HEK293 (cell line): ENCODE measurements around the gene PDGFD.

Experiments used
- CTCF ChIA-PET: fragments of 350-600 bp; formaldehyde crosslinking; extraction: SDS; loops from one replicate; lab custom pipeline; 2021; ENCODE audit warnings: antibody characterized with exemption; lab: Yijun Ruan, JAX
- POLR2A ChIA-PET: fragments of 300-600 bp; formaldehyde crosslinking; extraction: SDS; loops from one replicate; lab custom pipeline; 2020; ENCODE audit warnings: antibody characterized with exemption, inconsistent platforms; lab: Yijun Ruan, JAX
- H3K27ac ChIP-seq: fragments of 200-500 bp; sonication (Bioruptor generic); 2 replicates; pipeline ENCODE4 v1.5.1; 2014; ENCODE audit warnings: low read depth, low read length, control low read depth, inconsistent platforms; ENCODE audit errors: extremely low read depth
- H3K36me3 ChIP-seq, 2 experiments: fragments of 200-500 bp in 1 of 2; sonication (Bioruptor generic) in 1 of 2; 1 replicate in 1 of 2; 2 replicates in 1 of 2; pipeline ENCODE4 v1.5.1; 2014 to 2017; ENCODE audit warnings: inconsistent platforms in 2 of 2, low read length in 2 of 2; ENCODE audit not compliant: control insufficient read depth in 2 of 2, insufficient read depth in 1 of 2
- H3K4me1 ChIP-seq: fragments of 200-500 bp; sonication (Bioruptor generic); 2 replicates; pipeline ENCODE4 v1.5.1; 2014; ENCODE audit warnings: mild to moderate bottlenecking, low read length, inconsistent platforms; ENCODE audit not compliant: control insufficient read depth, insufficient read depth
- H3K4me3 ChIP-seq: 2 replicates; pipeline ENCODE4 v1.5.1; 2011; ENCODE audit warnings: low read depth, mild to moderate bottlenecking, control low read depth, low read length, moderate library complexity
- H3K9me3 ChIP-seq: fragments of 200-500 bp; sonication (Bioruptor generic); 2 replicates; pipeline ENCODE4 v1.5.1; 2014; ENCODE audit warnings: low read depth, low read length, inconsistent platforms; ENCODE audit not compliant: control insufficient read depth, insufficient read depth
- EGR2 ChIP-seq: fragments of 450-650 bp; formaldehyde crosslinking; IDR thresholded peaks from 2 replicates; pipeline ENCODE4 v1.5.1; 2016; ENCODE audit warnings: low read depth, missing biosample characterization, missing genetic modification characterization
- FEZF1 ChIP-seq: fragments of 450-650 bp; formaldehyde crosslinking; IDR thresholded peaks from 2 replicates; pipeline ENCODE4 v1.5.1; 2016; ENCODE audit warnings: missing biosample characterization, missing genetic modification characterization
- GFI1B ChIP-seq: fragments of 450-650 bp; formaldehyde crosslinking; IDR thresholded peaks from 2 replicates; pipeline ENCODE4 v1.5.1; 2016; ENCODE audit warnings: missing biosample characterization, missing genetic modification characterization
- GLIS1 ChIP-seq: fragments of 450-650 bp; formaldehyde crosslinking; IDR thresholded peaks from 2 replicates; pipeline ENCODE4 v1.5.1; 2016; ENCODE audit warnings: missing biosample characterization, missing genetic modification characterization
- HOXC10 ChIP-seq: sonication (generic); formaldehyde crosslinking; IDR thresholded peaks from 2 replicates; pipeline ENCODE4 v1.8.1; 2023; ENCODE audit warnings: mild to moderate bottlenecking, missing genetic modification reagents
- MZF1 ChIP-seq: fragments of 450-650 bp; formaldehyde crosslinking; IDR thresholded peaks from 2 replicates; pipeline ENCODE4 v1.5.1; 2017; ENCODE audit warnings: missing biosample characterization, missing genetic modification characterization, borderline replicate concordance
- PRDM1 ChIP-seq: fragments of 450-650 bp; formaldehyde crosslinking; IDR thresholded peaks from 2 replicates; pipeline ENCODE4; 2016; ENCODE audit warnings: missing biosample characterization, missing genetic modification characterization
- SALL2 ChIP-seq: fragments of 450-650 bp; formaldehyde crosslinking; IDR thresholded peaks from 2 replicates; pipeline ENCODE4 v1.5.0; 2017; ENCODE audit warnings: missing biosample characterization, mild to moderate bottlenecking, missing genetic modification characterization, borderline replicate concordance
- SP3 ChIP-seq: fragments of 450-650 bp; formaldehyde crosslinking; IDR thresholded peaks from 2 replicates; pipeline ENCODE4 v1.5.1; 2016; ENCODE audit warnings: missing biosample characterization, missing genetic modification characterization
- YY1 ChIP-seq: fragments of 450-650 bp; formaldehyde crosslinking; IDR thresholded peaks from 2 replicates; pipeline ENCODE4 v1.5.1; 2018; ENCODE audit warnings: missing biosample characterization, missing genetic modification characterization
- ZNF112 ChIP-seq: fragments of 450-650 bp; formaldehyde crosslinking; IDR thresholded peaks from 2 replicates; pipeline ENCODE4 v1.5.0; 2017; ENCODE audit warnings: missing biosample characterization, missing genetic modification characterization
- ZNF157 ChIP-seq: fragments of 450-650 bp; formaldehyde crosslinking; IDR thresholded peaks from 2 replicates; pipeline ENCODE4 v1.5.1; 2016; ENCODE audit warnings: missing biosample characterization, missing genetic modification characterization
- ZNF214 ChIP-seq: fragments of 450-650 bp; formaldehyde crosslinking; IDR thresholded peaks from 2 replicates; pipeline ENCODE4 v1.5.1; 2017; ENCODE audit warnings: missing biosample characterization, mild to moderate bottlenecking, missing genetic modification characterization, borderline replicate concordance
- ZNF274 ChIP-seq, 2 experiments: fragments of 200-500 bp in 1 of 2; fragments of 450-650 bp in 1 of 2; sonication (Bioruptor generic) in 1 of 2; formaldehyde crosslinking in 1 of 2; IDR thresholded peaks; 2 replicates each; pipeline versions ENCODE4 v1.5.1 to v1.6.1; 2014 to 2016; ENCODE audit warnings: borderline replicate concordance in 1 of 2, inconsistent platforms in 1 of 2, low read length in 1 of 2, missing biosample characterization in 1 of 2, missing genetic modification characterization in 1 of 2
- ZNF302 ChIP-seq: fragments of 450-650 bp; formaldehyde crosslinking; IDR thresholded peaks from 2 replicates; pipeline ENCODE4 v1.5.1; 2016; ENCODE audit warnings: missing biosample characterization, missing genetic modification characterization, low read depth
- ZNF324 ChIP-seq: fragments of 450-650 bp; formaldehyde crosslinking; IDR thresholded peaks from 2 replicates; pipeline ENCODE4 v1.5.1; 2016; ENCODE audit warnings: missing biosample characterization, missing genetic modification characterization
- ZNF341 ChIP-seq: fragments of 450-650 bp; formaldehyde crosslinking; IDR thresholded peaks from 2 replicates; pipeline ENCODE4; 2016; ENCODE audit warnings: low read depth, missing biosample characterization, missing genetic modification characterization
- ZNF354C ChIP-seq: fragments of 450-650 bp; formaldehyde crosslinking; IDR thresholded peaks from 2 replicates; pipeline ENCODE4 v1.5.1; 2016; ENCODE audit warnings: missing biosample characterization, missing genetic modification characterization, low read depth, borderline replicate concordance
- ZNF423 ChIP-seq: fragments of 450-650 bp; formaldehyde crosslinking; IDR thresholded peaks from 2 replicates; pipeline ENCODE4 v1.5.1; 2016; ENCODE audit warnings: missing biosample characterization, missing genetic modification characterization
- ZNF501 ChIP-seq: fragments of 450-650 bp; formaldehyde crosslinking; IDR thresholded peaks from 2 replicates; pipeline ENCODE4 v1.5.1; 2016; ENCODE audit warnings: missing biosample characterization, missing genetic modification characterization
- ZNF514 ChIP-seq: fragments of 450-650 bp; formaldehyde crosslinking; IDR thresholded peaks from 2 replicates; pipeline ENCODE4 v1.5.1; 2016; ENCODE audit warnings: missing biosample characterization, missing genetic modification characterization
- ZNF548 ChIP-seq: fragments of 450-650 bp; formaldehyde crosslinking; IDR thresholded peaks from 2 replicates; pipeline ENCODE4 v1.5.1; 2016; ENCODE audit warnings: missing biosample characterization, missing genetic modification characterization
- ZNF555 ChIP-seq: fragments of 450-650 bp; formaldehyde crosslinking; conservative IDR thresholded peaks from 2 replicates; pipeline ENCODE4 v1.5.1; 2017; ENCODE audit warnings: missing biosample characterization, mild to moderate bottlenecking, missing genetic modification characterization, inconsistent platforms
- ZNF621 ChIP-seq: fragments of 450-650 bp; formaldehyde crosslinking; IDR thresholded peaks from 2 replicates; pipeline ENCODE4 v1.5.1; 2017; ENCODE audit warnings: missing biosample characterization, missing genetic modification characterization
- ZNF629 ChIP-seq: fragments of 450-650 bp; formaldehyde crosslinking; IDR thresholded peaks from 2 replicates; pipeline ENCODE4 v1.5.1; 2017; ENCODE audit warnings: missing biosample characterization, missing genetic modification characterization
- TF ChIP-seq, protein P1 (sequence below): fragments of 450-650 bp; formaldehyde crosslinking; IDR thresholded peaks from 2 replicates; pipeline ENCODE4 v1.5.1; 2016; ENCODE audit warnings: missing biosample characterization, missing genetic modification characterization
- TF ChIP-seq, protein P2 (sequence below): fragments of 450-650 bp; formaldehyde crosslinking; IDR thresholded peaks from 2 replicates; pipeline ENCODE4 v1.5.1; 2017; ENCODE audit warnings: missing biosample characterization, missing genetic modification characterization
- TF ChIP-seq, protein P3 (sequence below): fragments of 450-650 bp; IDR thresholded peaks from 2 replicates; pipeline ENCODE4 v1.5.1; 2018; ENCODE audit warnings: missing biosample characterization, mild to moderate bottlenecking, missing genetic modification characterization

Gene PDGFD

DNA sequence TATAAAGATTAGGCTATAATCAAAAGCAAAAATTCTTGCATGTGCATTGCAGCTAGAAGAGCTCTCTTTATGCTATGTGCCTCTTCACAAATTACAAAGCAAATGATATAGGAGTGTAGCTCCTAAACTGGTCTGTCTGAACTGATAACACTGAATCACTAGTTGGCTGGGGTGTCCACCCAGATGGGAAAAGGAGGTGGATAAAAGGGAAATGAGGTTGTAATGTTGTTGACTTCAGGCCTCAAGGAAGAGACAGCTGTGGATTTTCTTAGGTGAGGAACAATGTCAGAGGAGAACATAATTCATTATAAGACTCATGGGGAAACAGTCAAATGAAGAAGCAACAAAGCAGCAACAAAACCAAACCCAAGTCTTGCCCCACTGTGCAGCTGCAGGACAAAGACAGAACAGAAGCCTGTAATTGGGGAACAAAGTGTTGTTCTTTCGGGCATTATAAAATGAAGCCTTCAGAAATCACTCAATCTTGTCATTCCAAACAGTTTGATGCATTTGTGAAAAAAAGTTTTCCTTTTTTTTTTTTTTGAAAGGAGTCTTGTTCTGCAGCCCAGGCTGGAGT is 257.6 kb downstream of the PDGFD start (continued):
- no peak for TF ChIP-seq ZNF621 (tag by site-specific recombination)

DNA sequence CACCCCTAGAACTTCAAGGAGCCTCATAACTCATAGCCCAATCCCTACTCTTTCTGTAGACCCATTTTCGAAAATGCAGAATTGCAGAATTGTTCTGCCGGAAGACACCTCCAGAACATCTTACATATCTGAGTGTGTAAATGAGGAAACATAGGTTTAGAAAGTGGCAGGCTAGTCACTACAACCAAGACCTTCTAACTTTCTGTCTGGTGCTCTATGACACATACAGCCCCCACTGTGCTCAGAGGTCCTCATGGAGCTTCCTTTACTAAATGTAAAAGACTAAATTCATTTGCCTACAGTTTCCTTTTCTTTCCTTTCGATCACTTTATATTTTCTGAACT is 259.7 kb downstream of the PDGFD start:
- Histone ChIP-seq H3K4me1 (no peaks in the 10 kb centered on the region), H3K27ac (no peak overlapping the region), H3K36me3 (no peaks in the 10 kb centered on the region), H3K9me3 (no peaks in the 10 kb centered on the region), H3K4me3 (no peak overlapping the region)
- POLR2A ChIA-PET, result no interaction called here
- CTCF ChIA-PET, result no interaction called here
- no peak for TF ChIP-seq ZNF354C (tag by site-specific recombination)
- TF ChIP-seq ZNF341 (tag by site-specific recombination), result no peak
- no peak for TF ChIP-seq GLIS1 (tag by site-specific recombination)
- no peak for TF ChIP-seq ZNF214
- TF ChIP-seq SP3 (tag by site-specific recombination), result no peak
- no peak for TF ChIP-seq ZNF555 (tag by site-specific recombination)
- no peak for TF ChIP-seq FEZF1 (tag by site-specific recombination)
- TF ChIP-seq ZNF274 (IDR thresholded peaks at IDR 0.05; ENCODE audit: low read length), result no peak
- TF ChIP-seq ZNF274 (tag by site-specific recombination; IDR thresholded peaks at IDR 0.05; ENCODE audit: borderline replicate concordance), result no peak
- TF ChIP-seq ZNF621 (tag by site-specific recombination), result no peak
- TF ChIP-seq EGR2 (tag by site-specific recombination), result no peak
- no peak for TF ChIP-seq ZNF501 (tag by site-specific recombination)
- no peak for TF ChIP-seq SALL2 (tag by site-specific recombination)

DNA sequence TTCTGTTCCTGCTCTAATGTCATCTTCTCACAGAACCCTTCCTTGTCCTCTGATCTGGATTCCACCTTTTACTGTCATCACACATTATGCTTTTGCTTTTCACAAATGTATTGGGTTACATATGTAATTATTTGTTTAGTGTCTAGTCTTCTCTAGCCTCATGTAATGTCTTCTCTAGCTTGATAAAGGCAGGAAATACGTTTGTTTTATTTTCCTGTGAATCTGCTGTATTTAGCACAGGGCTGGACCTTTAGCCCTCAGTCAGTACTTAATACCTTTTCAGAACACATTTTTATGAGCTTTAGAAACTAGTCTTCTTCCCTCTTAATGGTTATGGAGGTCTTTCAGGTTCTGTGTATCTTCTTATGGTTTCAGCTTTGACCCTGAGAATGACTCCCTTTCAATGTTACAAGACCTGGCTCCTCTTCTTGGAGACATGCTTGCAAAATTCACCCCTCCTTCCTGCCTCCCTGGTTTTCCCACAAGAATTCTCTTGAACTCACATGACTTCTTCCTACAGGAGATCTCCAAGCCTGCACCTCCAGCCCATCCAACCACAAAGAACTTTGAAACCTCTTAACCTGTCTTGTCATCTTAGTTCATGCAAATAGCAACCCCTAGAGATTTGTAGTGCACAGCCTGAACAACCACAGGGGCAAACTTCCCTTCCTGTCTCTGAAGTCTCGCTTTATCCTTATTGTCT is 260.2 kb downstream of the PDGFD start:
- H3K36me3 ChIP-seq, result no peaks in the 10 kb centered on the region
- no peak overlapping the region for H3K4me3 ChIP-seq
- no peaks in the 10 kb centered on the region for H3K9me3 ChIP-seq
- TF ChIP-seq ZNF302 (tag by site-specific recombination) (no peak), ZNF112 (tag by site-specific recombination) (no peak), SALL2 (tag by site-specific recombination) (no peak), ZNF548 (no peak), ZNF423 (tag by site-specific recombination) (no peak), HOXC10 (CRISPR knock-in tag) (no peak), MZF1 (tag by site-specific recombination) (no peak), PRDM1 (tag by site-specific recombination) (no peak), ZNF157 (tag by site-specific recombination) (no peak), ZNF514 (no peak), ZNF324 (no peak), YY1 (tag by site-specific recombination) (no peak), ZNF629 (no peak), GFI1B (tag by site-specific recombination) (no peak)
- TF ChIP-seq, protein P1, sequence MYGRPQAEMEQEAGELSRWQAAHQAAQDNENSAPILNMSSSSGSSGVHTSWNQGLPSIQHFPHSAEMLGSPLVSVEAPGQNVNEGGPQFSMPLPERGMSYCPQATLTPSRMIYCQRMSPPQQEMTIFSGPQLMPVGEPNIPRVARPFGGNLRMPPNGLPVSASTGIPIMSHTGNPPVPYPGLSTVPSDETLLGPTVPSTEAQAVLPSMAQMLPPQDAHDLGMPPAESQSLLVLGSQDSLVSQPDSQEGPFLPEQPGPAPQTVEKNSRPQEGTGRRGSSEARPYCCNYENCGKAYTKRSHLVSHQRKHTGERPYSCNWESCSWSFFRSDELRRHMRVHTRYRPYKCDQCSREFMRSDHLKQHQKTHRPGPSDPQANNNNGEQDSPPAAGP (tag by site-specific recombination), result no peak
- TF ChIP-seq, protein P2, sequence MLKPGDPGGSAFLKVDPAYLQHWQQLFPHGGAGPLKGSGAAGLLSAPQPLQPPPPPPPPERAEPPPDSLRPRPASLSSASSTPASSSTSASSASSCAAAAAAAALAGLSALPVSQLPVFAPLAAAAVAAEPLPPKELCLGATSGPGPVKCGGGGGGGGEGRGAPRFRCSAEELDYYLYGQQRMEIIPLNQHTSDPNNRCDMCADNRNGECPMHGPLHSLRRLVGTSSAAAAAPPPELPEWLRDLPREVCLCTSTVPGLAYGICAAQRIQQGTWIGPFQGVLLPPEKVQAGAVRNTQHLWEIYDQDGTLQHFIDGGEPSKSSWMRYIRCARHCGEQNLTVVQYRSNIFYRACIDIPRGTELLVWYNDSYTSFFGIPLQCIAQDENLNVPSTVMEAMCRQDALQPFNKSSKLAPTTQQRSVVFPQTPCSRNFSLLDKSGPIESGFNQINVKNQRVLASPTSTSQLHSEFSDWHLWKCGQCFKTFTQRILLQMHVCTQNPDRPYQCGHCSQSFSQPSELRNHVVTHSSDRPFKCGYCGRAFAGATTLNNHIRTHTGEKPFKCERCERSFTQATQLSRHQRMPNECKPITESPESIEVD, result no peak
- TF ChIP-seq, protein P3, sequence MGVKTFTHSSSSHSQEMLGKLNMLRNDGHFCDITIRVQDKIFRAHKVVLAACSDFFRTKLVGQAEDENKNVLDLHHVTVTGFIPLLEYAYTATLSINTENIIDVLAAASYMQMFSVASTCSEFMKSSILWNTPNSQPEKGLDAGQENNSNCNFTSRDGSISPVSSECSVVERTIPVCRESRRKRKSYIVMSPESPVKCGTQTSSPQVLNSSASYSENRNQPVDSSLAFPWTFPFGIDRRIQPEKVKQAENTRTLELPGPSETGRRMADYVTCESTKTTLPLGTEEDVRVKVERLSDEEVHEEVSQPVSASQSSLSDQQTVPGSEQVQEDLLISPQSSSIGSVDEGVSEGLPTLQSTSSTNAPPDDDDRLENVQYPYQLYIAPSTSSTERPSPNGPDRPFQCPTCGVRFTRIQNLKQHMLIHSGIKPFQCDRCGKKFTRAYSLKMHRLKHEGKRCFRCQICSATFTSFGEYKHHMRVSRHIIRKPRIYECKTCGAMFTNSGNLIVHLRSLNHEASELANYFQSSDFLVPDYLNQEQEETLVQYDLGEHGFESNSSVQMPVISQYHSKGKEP (tag by site-specific recombination), result no peak
- ChIA-PET POLR2A (no interaction called here), CTCF (no interaction called here)
- H3K4me1 ChIP-seq, result no peaks in the 10 kb centered on the region
- no peak overlapping the region for H3K27ac ChIP-seq
